Measurements from ENCODE around the gene COL6A5.

The COL6A5 gene

DNA sequence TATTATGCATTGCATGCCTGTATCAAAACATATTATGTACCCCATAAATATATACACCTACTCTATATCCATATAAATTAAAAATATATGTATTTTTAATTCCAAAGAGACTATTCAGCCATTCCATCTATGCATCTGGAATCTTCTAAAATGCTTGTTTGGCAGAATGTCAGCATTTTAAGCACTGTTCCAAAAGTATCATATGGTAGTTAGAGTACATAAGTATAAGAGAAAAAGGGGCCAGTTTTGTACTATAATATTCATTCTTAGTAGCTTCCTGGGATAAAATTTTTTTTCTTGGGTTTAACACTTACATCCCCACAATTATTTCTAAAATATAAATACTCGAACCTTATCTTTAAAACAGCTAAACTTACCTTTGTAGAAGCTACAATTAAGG is 111.1 kb downstream of the COL6A5 start:
- DNase-seq: no peak

DNA sequence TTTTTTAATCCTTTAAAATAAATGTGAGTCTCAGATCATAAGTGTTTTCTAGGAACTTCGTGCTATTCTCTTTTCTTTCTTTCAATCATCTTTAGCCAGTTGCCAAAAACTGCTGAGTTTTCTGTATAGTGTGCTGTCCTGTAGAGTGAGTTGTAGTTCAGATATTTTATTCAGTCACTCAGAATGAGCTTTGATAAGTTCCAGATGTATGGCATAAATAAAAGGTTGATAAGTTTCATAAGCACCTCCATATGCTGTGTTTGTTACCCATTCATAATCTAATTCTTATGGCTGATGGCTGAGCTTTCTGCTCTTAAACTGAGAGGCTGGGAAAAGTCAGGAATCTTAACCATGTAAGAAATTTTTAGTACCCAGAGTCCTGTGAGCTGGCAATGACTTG is 112.2 kb downstream of the COL6A5 start:
- DNase-seq: no peak

DNA sequence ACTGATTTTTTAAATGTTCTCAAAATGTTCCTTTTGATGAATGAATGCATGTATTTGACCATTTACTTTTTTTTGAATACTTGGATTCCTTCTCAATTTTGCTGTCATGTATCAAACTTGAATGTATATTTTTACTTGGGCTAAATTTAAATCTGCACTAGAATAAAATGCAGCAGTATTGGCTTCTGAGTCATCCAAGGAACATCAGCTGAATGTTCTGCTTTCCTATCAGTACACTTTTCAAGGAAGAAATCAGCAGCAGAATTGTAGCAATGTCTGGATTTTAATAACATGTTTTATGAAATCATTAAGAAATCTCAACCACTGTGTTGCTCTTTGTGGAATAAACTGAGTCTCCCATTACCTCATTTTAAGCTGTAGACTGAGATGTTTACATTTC is 114.5 kb downstream of the COL6A5 start:
- DNase-seq: no peak

DNA sequence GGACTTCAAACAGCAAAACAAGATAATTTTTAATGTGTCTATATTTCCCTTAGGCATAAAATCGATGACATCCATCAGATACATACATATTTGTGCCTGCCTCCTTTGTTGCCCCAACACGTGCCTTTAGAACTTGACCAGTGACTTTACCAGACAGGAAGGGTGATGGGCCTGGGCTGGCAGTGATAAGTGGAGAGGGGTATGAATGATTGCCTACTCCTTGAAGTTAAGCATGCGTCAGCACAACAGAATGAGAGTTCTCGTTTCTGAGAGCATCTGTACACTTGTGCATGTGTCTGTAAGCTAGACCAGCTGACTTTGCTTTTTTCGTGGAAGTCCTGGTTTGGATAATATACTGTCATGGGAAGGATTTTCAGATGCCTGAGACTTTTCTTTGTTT is 116.6 kb downstream of the COL6A5 start:
- DNase-seq: no peak

DNA sequence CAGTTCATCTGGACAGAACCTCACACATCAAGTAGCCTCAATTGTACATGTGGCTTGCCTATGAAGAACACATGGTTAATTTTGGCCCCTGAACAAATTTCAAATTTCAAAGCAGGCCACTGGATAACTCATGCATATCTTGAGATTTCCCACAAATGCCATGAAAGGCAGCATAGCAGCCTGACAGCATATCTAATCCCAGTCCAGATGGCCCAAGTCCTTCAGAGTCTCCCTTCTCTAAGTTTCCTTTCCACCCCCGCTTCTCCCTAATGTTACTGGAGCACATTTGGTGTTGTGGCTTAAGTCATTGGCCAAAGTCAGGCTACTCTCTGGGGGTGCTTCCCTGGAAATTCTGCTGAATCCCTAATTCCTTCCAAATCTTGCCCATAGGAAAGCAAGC is 117.7 kb downstream of the COL6A5 start:
- no peak for DNase-seq

DNA sequence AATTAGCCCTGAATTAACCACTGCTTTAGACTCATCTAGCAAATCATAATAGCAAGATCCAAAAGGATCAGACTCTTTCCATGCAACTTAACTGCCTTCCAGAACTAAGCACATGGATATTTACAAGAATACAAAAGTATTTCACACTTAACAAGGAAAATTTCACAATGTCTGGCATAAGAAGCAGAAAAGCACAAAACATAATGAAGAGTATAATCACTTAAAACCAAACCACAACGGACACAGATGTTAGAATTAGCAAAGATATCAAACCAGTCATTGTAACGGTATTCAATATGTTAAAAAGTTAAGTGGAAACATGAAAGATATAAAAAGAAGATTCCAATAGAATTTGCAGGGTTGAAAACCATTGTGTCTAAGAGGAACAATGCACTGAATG is 120.0 kb downstream of the COL6A5 start:
- no peak for DNase-seq

DNA sequence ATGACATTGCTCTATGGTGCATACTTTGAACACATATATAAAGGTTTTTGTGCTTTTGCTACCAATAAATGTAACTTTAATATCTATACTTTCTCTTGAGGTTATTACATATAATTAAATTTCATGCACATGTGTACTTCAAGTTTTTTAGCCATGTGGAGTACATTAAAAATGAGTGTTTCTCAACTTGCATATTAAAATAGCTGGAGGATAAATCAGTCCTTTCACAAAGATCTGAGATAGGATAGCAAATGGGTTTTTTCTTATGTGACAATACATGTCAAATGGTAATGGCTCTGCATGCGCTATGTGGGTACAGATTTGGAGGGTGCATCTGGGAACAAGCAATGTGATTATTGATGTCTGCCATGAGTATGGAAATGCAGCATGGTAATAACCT is 122.8 kb downstream of the COL6A5 start:
- no peak for DNase-seq

DNA sequence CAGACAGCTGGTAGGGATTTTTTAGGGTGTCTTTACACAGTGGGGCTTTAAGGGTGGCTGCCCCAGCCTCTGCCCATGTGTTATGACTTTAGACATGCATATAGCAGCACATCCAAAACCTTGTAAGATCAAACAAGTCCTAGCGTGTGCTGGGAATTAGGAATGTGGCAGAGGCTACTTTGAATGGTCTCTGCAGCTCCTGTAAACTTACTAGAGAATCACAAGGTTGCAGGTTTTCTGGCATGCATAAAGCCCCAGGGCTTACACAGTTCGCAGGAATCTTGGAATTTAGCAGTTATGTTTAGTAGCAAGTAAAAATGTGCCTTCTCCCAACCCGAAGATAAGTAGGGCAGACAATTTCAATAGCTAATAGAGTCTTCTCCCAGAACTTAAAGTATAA is 124.7 kb downstream of the COL6A5 start:
- DNase-seq: no peak

DNA sequence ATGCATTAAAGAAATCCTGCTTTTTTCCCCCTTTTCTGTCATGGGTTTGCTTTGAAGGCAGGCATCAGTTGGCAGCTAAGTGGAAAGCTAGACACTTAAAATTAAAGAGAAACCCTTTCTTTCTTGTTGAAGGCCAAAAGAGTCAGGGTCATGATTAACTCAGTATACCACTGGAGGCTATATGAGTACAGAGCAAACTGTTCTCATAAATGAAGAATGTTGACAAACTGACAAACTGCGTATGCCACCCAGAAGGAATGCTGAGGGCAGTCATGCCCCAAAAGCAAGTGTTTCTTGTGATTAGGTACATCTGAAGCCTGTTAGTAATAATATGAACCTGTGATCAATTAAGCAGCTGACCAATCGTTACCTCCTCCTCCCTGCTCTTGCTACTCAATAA is 127.9 kb downstream of the COL6A5 start:
- no peak for DNase-seq

DNA sequence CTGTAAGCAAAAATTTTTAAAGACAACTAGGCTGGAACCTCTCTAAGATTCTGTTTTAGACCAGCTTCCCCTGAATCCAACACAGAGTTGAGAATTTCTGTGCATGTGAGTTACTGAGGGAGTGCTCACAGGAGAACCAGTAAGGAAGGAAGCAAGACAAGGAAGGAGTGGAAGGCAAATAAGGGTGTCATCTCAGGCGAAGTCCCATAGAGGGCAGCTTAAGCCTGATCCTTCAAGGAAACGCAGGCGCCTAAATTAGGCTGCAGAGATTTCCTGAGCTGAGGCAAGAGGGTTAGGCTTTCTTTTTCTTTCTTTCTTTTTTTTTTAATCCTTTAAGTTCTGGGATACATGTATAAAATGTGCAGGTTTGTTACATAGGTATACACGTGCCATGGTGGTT is 135.3 kb downstream of the COL6A5 start:
- DNase-seq: no peak

DNA sequence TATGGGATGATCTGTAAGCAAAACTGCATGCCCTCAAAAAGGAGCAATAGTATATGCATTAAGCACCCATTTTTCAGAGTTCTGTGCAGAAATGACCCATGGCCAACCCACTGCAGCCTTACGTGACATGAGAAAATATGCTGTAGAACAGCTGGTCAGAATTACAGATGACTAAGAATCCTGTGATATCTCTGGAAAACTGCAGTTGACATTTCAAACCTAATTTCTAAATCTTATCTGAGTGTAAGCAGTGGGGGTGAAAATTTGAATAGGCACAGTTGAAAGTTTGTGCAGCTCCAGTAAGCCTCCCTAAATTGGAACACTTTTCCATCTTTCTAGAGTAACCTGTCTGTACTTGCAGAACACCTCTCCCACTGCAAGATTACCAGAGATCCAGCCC is 142.8 kb downstream of the COL6A5 start:
- DNase-seq: no peak

DNA sequence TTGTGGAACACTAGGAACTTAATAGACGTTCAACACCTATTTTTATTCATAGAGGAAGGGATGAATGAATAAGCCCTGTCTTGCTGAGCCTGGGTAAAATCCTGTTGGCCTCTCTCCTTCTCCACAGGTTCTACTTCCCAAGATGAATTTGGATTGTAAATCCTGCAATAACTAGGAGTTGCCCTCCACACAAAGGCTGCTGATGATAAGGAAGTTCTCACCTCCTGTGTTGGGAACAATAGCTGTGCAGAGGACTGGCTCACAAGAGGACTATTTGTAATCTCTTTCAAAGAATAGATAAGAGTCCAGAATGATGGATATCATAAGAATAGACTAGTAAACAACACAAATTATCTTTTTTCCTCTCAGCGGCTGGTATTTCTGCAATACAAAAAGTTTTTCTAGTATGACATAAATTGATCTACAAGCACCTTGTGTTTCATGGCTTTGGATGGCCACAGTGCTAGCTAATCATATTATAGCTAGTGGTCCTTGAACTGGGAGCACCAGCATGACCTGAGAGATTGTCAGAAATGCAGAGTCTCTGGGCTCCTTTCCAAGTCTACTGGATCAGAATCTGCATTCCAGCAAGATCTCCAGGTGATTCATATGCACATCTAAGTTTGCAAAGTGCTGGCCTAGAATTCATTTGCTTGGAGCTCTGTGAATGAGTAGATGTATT is 143.4 kb downstream of the COL6A5 start:
- DNase-seq: no peak

DNA sequence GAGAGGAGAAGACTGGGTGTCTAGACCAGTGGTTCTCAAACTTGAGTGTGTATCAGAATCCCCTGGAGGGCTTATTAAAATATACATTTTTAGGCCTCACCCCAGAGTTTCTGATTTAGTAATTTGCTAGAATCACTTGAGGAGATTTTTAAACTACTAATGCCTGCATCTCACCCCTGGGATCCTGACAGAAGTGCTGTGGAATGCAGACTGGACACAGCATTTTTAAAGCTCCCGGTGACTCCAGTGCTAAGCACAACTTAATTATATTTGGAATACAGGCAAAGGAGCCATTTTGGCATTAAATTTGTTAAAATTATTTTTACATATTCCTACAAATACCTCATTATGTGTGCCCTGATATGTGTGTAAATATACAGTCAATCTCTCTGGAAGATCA is 144.8 kb downstream of the COL6A5 start:
- DNase-seq: no peak

DNA sequence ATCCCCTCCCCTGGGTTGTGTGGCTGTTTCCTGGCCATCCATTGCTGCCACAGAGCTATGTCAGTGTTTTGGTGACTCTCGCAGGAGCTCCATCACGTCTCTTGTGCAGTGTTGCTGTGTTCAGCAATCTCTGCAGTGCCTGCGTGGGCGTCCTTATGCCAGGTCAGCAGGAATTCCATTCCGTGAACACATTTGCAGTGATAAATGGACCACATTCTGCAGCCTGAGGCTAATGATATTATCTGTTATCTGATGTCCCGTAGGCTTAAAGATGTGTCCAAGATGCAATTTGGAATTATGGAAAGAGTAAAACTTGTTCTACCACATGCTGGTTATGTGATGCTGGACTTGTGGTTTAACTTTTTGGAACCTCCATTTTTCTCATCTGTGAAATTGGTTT is 146.0 kb downstream of the COL6A5 start:
- no peak for DNase-seq

DNA sequence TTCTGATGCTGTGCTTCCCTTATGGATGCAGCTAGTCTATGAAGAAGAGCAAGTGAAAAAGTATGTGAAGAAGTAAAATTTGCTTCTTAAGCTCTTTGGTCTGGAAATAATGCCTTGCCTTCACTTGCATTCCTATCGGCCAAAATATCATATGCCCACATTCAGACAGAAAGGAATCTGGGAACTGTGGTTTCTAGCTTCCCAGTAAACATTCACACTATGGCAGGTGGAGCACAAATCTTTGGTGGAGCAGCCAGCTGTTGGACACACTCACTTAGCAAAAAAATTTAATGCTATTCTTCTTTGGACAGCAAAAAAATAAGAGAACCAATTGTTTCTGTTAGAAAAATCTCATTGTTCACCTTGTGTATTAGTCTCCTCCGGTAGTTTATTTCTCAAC is 159.2 kb downstream of the COL6A5 start:
- DNase-seq: no peak

DNA sequence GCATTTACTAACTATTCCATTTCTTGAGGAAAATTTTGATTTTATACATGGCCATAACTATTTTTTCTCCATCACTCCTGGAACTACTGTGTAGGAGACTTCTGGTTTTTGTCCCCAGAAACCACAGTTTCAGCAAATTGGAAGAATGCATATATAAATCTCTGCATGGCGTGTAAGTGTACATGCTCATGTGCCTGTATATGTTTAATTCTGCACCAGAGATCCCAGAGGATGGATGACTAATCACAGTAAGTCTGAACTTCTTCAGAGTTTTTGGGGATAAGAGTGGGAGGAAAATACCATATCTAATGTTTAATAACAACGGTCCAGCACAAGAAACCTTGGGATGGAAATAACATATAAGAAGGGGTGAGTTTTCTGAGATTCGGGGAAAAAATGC is 160.6 kb downstream of the COL6A5 start:
- no peak for DNase-seq

DNA sequence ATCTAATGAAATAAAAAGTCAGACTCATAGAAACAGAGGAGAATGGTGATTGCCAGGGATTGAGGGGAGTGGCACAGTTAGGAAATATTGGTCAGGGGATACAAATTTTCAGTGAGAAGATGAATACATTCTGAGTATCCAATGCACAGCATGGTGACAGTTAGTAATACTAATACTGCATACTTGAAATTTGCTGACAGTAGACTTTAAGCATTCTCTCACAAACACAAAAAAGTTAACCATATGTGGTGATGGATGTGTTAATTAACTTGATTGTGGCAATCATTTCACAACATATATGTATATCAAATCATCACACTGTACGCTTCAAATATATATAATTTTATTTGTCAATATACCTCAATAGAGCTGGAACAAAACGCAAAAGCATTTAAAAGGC is 162.3 kb downstream of the COL6A5 start:
- DNase-seq: no peak

DNA sequence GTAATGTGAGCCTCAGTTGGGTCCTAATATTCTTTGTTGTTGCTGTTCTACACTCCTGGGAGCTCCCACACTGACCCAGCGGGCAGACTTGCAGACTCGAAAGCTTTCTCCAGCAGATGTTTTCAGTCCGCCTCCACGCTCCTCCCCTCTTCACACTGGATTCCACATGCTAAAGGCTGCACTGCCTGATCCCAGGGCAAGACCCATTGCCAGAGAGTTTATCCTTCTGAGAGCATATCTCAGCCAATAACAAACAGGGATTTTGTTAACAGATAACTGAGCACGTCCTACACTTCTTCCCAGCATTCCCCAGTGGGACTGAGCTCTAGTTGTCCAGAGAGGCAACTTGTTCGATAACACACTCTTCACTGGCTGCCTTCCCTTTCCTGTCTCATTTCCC is 163.5 kb downstream of the COL6A5 start:
- DNase-seq: no peak

DNA sequence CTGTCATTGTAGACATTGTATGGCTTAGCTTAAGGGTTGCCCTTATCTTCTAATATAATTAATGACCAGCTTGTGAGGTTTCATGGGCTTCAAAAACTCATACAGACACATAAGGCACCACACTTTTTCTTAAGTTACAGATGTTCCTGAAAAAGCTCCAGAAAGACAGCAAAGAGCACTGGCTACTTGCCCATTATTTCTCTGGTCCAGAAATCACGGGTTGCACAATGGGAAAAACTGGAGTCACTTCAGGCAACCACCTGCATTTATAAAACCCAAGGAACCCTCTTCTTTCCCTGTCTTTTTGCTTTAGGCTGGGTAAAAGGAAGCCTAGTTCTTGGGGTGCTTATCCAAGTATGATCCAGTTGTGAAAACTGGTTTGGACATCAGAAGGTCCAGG is 169.2 kb downstream of the COL6A5 start:
- no peak for DNase-seq

DNA sequence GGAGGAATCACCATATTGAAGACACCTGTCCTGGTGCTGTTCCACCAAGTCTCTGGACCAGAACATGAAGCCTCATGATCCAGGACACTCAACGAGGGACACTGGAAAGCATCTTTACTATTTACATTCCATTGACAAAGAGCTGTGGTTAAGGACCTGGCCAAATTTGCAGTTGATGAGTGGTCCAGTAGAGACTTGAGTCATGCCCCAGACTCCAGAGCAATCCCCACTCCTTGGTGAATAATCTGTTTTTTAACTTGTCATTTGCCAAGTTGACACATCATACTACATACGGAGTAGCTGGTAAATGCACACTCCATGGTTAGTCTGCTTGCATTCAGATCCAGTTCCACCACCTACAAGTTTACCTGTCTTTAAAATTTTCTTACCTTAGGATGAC is 170.3 kb downstream of the COL6A5 start:
- DNase-seq: no peak

DNA sequence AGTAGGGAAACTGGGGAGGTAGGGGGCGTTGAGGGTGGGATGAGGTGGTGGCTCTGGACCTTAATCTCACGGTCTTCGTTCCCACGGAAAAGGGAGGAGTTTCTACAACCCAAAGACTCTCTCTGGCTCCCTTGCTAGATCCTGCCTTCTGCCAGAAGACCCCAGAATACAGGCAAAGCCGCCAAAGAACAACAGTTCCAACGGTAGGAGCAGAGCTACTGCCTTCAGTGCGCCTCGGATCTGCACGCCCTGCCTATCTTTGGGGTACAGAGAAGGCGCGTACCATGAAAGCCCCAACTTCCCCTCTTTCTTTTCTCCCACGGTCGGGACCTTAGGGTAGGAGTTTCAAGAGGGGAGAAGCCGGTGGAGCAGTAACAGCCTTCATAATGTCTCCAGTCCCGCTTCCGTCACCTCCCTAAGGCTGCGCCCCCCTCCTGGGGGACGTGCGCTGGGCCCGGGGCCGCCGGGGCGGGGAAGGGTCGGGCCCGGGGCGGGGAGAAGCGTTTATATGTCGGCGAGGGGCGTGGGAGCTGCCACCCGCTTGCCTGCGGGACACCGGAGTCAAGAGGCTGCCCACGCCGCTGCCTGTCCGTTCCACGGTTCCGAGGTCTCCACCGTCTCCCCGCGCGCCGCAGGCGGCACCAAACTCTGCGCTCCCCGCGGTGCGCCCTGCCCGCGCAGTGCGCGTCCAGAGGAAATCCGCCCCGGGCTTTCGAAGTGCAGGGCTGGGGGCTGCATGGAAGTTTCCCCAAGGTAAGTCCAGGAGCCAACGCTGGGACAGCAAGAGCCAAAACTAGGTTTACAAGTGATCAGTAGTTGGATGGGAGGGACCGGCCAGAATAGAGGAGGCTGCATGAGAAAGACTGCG is 171.4 kb downstream of the COL6A5 start, which contains the start of gene COL6A6:
COL6A6 (plus strand) TSS at position 533 of the 868 bp plus-strand sequence. CDS start 43,188 bp downstream, outside the sequence.
- no peak for DNase-seq

DNA sequence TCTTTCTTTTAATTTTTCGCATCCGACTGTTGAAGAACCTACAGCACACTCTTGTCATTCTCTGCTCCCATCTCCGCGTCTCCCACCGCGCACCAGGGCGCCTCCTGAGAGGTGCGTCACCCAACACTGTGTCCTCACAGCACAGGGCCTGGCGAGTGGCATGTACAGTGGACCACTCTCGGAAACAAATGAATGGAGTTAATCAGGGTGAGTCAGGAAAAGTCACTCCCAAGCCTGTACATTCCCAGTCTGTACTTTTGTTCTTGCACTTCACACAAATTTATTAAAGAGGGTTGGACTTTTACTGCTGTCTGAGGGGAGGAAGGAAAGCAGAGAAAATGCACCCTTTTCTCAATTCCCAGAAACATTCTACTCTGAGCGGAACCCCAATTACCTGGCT is 172.1 kb downstream of the COL6A5 start:
- DNase-seq: no peak

DNA sequence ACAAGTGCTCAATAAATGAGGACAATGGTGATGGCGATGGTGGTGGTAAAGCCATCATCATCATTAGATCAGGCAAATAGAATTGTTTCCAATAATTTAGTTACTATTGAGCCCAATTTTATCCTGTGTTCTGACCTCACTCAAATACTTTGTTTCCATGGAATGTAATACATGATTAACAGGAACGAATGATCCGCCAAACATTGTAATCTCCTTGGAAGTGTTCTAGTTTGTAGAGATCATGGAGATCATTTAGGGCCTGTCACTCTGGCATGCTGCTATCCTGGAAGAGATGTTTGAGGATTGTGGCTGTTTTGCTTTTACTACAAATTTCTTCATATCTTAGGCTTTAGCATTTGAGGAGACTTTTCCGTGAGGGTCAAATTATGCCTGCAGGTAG is 174.3 kb downstream of the COL6A5 start:
- no peak for DNase-seq

DNA sequence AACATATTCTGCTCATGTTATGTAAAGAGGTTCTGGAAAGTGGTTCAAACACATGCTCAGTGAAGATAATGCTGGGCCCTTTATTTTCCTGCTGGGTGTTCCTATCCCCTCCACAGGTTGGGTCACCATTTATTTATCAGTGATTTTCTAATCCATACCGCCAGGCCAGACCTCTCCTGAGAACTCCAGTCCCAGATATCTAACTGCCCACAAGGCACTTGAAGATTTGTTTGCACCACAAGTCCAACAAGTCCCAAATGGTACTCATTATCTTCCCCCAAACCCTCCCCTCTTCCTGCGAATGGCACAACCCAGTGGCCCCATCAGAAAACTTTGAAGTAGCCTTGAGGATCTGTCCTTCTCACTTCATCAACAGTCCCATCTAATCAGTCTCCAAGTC is 176.9 kb downstream of the COL6A5 start:
- DNase-seq: no peak

DNA sequence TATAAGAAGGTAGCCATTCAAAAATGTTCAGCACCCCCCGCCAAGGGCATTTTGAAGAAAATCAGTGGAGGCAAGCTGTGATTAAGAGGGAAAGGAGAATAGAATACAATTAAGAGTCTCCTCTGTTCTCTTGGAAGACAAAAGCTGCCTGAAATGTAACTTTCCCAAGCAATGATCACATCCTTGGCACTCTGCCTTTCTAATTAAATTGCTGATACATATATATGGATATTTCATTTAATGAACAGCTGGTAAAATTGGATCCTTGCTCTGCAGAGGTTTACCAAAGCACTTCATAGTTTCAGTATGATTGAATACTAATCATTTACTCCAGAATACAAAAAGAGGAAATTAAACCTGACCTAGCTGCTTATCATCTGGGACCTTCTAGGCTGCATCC is 182.0 kb downstream of the COL6A5 start:
- DNase-seq: no peak
